Ishikawa (cell line): ENCODE results near the gene MPHOSPH8.

ENCODE experiments used
- CEBPB ChIP-seq: IDR thresholded peaks from 2 replicates; pipeline ENCODE4 v1.6.1; 2012
- CREB1 ChIP-seq: IDR thresholded peaks from 2 replicates; pipeline ENCODE4 v1.6.1; 2012; ENCODE audit warnings: low read depth
- EGR1 ChIP-seq: IDR thresholded peaks from 2 replicates; pipeline ENCODE4 v1.6.1; 2012
- EP300 ChIP-seq: IDR thresholded peaks from 2 replicates; pipeline ENCODE4 v1.6.1; 2012; ENCODE audit warnings: borderline replicate concordance
- FOXM1 ChIP-seq: IDR thresholded peaks from 2 replicates; pipeline ENCODE4 v1.6.1; 2012; ENCODE audit warnings: low read depth, borderline replicate concordance
- MAX ChIP-seq: IDR thresholded peaks from 2 replicates; pipeline ENCODE4 v1.6.1; 2012
- NFIC ChIP-seq: IDR thresholded peaks from 2 replicates; pipeline ENCODE4 v1.6.1; 2012
- RAD21 ChIP-seq: IDR thresholded peaks from 2 replicates; pipeline ENCODE4 v1.6.1; 2012; ENCODE audit warnings: low read depth
- TAF1 ChIP-seq: IDR thresholded peaks from 2 replicates; pipeline ENCODE4 v1.6.1; 2012; ENCODE audit warnings: low read depth, mild to moderate bottlenecking
- TCF12 ChIP-seq: IDR thresholded peaks from 2 replicates; pipeline ENCODE4 v1.6.1; 2012; ENCODE audit warnings: low read depth
- TEAD4 ChIP-seq: IDR thresholded peaks from 2 replicates; pipeline ENCODE4 v1.6.1; 2012
- YY1 ChIP-seq: IDR thresholded peaks from 2 replicates; pipeline ENCODE4 v1.6.1; 2012; ENCODE audit warnings: low read depth
- ZBTB7A ChIP-seq: IDR thresholded peaks from 2 replicates; pipeline ENCODE4 v1.6.1; 2012; ENCODE audit warnings: low read depth
- TF ChIP-seq, protein P1 (sequence below): IDR thresholded peaks from 2 replicates; pipeline ENCODE4 v1.6.1; 2012; ENCODE audit warnings: low read depth, mild to moderate bottlenecking
- TF ChIP-seq, protein P2 (sequence below): IDR thresholded peaks from 2 replicates; pipeline ENCODE4 v1.6.1; 2012

Gene MPHOSPH8

GRCh38 chr13:19657872-19658591, 24.6 kb downstream of the MPHOSPH8 start:
- TF ChIP-seq CEBPB (no peak), MAX (no peak), EP300 (no peak), FOXM1 (no peak), RAD21 (no peak), CREB1 (no peak), YY1 (no peak), TAF1 (no peak), ZBTB7A (no peak), TCF12 (no peak), TEAD4 (no peak), NFIC (no peak), EGR1 (no peak)
- TF ChIP-seq, protein P1, sequence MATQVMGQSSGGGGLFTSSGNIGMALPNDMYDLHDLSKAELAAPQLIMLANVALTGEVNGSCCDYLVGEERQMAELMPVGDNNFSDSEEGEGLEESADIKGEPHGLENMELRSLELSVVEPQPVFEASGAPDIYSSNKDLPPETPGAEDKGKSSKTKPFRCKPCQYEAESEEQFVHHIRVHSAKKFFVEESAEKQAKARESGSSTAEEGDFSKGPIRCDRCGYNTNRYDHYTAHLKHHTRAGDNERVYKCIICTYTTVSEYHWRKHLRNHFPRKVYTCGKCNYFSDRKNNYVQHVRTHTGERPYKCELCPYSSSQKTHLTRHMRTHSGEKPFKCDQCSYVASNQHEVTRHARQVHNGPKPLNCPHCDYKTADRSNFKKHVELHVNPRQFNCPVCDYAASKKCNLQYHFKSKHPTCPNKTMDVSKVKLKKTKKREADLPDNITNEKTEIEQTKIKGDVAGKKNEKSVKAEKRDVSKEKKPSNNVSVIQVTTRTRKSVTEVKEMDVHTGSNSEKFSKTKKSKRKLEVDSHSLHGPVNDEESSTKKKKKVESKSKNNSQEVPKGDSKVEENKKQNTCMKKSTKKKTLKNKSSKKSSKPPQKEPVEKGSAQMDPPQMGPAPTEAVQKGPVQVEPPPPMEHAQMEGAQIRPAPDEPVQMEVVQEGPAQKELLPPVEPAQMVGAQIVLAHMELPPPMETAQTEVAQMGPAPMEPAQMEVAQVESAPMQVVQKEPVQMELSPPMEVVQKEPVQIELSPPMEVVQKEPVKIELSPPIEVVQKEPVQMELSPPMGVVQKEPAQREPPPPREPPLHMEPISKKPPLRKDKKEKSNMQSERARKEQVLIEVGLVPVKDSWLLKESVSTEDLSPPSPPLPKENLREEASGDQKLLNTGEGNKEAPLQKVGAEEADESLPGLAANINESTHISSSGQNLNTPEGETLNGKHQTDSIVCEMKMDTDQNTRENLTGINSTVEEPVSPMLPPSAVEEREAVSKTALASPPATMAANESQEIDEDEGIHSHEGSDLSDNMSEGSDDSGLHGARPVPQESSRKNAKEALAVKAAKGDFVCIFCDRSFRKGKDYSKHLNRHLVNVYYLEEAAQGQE: no peak
- TF ChIP-seq, protein P2, sequence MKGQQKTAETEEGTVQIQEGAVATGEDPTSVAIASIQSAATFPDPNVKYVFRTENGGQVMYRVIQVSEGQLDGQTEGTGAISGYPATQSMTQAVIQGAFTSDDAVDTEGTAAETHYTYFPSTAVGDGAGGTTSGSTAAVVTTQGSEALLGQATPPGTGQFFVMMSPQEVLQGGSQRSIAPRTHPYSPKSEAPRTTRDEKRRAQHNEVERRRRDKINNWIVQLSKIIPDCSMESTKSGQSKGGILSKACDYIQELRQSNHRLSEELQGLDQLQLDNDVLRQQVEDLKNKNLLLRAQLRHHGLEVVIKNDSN: no peak

GRCh38 chr13:19658831-19659230, 25.4 kb downstream of the MPHOSPH8 start:
- TF ChIP-seq, protein P2: no peak
- TF ChIP-seq TAF1: no peak
- no peak for TF ChIP-seq ZBTB7A
- no peak for TF ChIP-seq CREB1
- no peak for TF ChIP-seq RAD21
- no peak for TF ChIP-seq NFIC
- TF ChIP-seq EGR1: no peak
- TF ChIP-seq MAX: no peak
- TF ChIP-seq YY1: no peak
- TF ChIP-seq TEAD4: no peak
- no peak for TF ChIP-seq EP300
- TF ChIP-seq FOXM1: no peak
- TF ChIP-seq, protein P1: no peak
- no peak for TF ChIP-seq TCF12
- TF ChIP-seq CEBPB: no peak

DNA sequence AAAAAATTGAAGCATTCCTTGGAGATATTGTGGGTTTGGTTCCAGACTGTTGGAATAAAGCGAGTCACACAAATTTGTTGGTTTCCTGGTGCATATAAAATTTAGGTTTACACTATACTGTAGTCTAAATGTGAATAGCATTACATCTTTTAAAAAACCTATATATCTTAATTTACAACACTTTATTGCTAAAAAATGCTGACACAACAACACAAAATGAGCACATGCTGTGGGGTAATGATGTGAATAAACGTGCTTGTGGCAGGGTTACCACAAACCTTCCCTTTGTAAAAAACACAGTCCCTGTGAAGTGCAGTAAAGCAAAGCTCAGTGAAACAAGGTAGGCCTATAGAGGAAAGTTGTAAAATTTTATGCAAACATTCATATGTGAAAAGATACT, 27.7 kb downstream of the MPHOSPH8 start:
- TF ChIP-seq TEAD4 (no peak), NFIC (no peak), TAF1 (no peak), TCF12 (no peak), FOXM1 (no peak), MAX (no peak), CREB1 (no peak), EP300 (no peak), EGR1 (no peak), CEBPB (no peak), ZBTB7A (no peak), RAD21 (no peak), YY1 (no peak)
- TF ChIP-seq, protein P2: no peak
- TF ChIP-seq, protein P1: no peak
